ENCODE results near the gene SCGN.

The SCGN gene

GRCh38 chr6:25641377-25641776 is 10.6 kb upstream of the SCGN start:
- DNase-seq, result no peak

GRCh38 chr6:25641940-25642666 is 9.9 kb upstream of the SCGN start:
- DNase-seq, result no peak

GRCh38 chr6:25642667-25643328 is 9.2 kb upstream of the SCGN start:
- DNase-seq, result no peak

GRCh38 chr6:25645916-25646315 is 6.1 kb upstream of the SCGN start:
- no peak for DNase-seq

- DNase-seq, result peak; percentile 35
Measured at GRCh38 chr6:25649611-25650010, 2.4 kb upstream of the SCGN start.

- peak; percentile 24 for DNase-seq
Measured at GRCh38 chr6:25655723-25656122, 3.7 kb downstream of the SCGN start.

GRCh38 chr6:25659633-25660368 is 7.8 kb downstream of the SCGN start:
- no peak for DNase-seq

- DNase-seq, result peak; percentile 65
Measured at GRCh38 chr6:25660512-25660911, 8.5 kb downstream of the SCGN start.

GRCh38 chr6:25661129-25661779 is 9.2 kb downstream of the SCGN start:
- no peak for DNase-seq

- no peak for DNase-seq
Measured at GRCh38 chr6:25665455-25665854, 13.4 kb downstream of the SCGN start.

GRCh38 chr6:25669413-25669812 is 17.4 kb downstream of the SCGN start:
- no peak for DNase-seq

GRCh38 chr6:25670208-25670607 is 18.2 kb downstream of the SCGN start:
- no peak for DNase-seq

- no peak for DNase-seq
Measured at GRCh38 chr6:25670793-25671513, 18.9 kb downstream of the SCGN start.

GRCh38 chr6:25671652-25672051 is 19.6 kb downstream of the SCGN start:
- no peak for DNase-seq

- DNase-seq, result no peak
Measured at GRCh38 chr6:25675167-25675566, 23.2 kb downstream of the SCGN start.

- no peak for DNase-seq
Measured at GRCh38 chr6:25676775-25677174, 24.8 kb downstream of the SCGN start.

GRCh38 chr6:25681848-25682247 is 29.8 kb downstream of the SCGN start:
- no peak for DNase-seq

- DNase-seq, result no peak
Measured at GRCh38 chr6:25682324-25682723, 30.3 kb downstream of the SCGN start.

GRCh38 chr6:25684565-25684964 is 32.5 kb downstream of the SCGN start:
- no peak for DNase-seq

- DNase-seq, result no peak
Measured at GRCh38 chr6:25685251-25685650, 33.2 kb downstream of the SCGN start.

GRCh38 chr6:25685896-25686295 is 33.9 kb downstream of the SCGN start:
- no peak for DNase-seq

GRCh38 chr6:25686856-25687255 is 34.8 kb downstream of the SCGN start:
- no peak for DNase-seq

- DNase-seq, result no peak
Measured at GRCh38 chr6:25689966-25690365, 38.0 kb downstream of the SCGN start.
